Measurements from ENCODE around the gene GOLT1A.

Gene GOLT1A

DNA sequence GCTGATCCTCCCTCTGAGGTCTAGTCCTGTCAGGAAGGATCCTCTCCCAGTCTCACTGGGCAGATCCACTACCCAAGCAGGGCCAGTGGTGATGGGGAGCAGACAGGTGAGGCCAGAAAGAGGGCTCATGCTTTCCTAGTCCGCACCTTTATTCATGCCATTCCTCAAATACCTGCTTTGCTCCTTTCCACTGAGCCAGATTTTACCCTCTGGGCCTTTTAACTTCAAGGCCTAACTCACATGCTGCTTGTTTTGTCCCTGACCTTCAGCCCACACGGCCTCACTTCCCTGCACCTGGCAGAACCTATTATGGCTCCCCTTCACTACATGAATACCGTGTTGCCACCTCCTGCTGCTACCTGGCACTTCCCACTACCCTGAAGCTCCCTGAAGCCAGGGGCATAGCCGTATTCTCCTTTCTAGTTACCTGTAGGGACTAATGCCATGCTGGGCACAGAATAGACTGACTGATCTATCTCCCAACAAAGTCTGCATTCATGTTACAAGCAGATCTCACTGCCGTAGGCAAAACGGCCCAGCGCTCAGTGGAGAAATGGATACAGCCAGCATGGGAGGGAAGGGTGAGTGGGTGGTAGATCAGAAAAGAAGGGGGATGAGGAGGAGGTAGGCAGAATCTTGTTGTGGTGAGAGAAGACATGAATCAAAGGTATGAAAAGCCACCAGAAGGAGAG, 36.1 kb upstream of the GOLT1A start:
- no peak for DNase-seq (ENCODE audit: extremely low spot score)
- TF ChIP-seq CTCF (IDR thresholded peaks at IDR 0.05; ENCODE audit: control extremely low read depth, extremely low read depth, low read depth, missing control alignments): no peak
- POLR2A ChIA-PET: no interaction called here
- CTCF ChIA-PET: no interaction called here

- no peak for TF ChIP-seq CTCF (IDR thresholded peaks at IDR 0.05; ENCODE audit: control extremely low read depth, extremely low read depth, low read depth, missing control alignments)
- no peak for DNase-seq (ENCODE audit: extremely low spot score)
- ChIA-PET CTCF (interaction anchor here (1.3 kb wide), 1 partner anchor 8 kb away, joined by 3 read pairs; no protein-coding TSS in a partner anchor), POLR2A (no interaction called here)
Measured at GRCh38 chr1:204248954-204249353, 35.2 kb upstream of the GOLT1A start.

DNA sequence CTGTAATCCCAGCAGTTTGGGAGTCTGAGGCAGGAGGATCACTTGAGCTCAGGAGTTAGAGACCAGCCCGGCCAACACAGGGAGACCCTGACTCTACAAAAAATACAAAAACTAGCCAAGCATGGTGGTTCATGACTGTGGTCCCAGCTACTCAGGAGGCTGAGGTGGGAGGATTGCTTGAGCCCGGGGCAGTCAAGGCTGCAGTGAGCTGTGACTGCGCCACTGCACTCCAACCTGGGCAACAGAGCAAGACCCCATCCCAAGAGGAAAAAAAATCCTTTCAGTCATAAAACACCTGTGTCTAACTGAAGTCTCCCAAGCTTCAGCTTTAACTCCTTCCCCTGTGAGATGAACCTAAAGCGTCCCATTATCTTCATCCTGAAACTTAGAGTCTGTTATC, 33.1 kb upstream of the GOLT1A start:
- TF ChIP-seq CTCF (IDR thresholded peaks at IDR 0.05; ENCODE audit: control extremely low read depth, extremely low read depth, low read depth, missing control alignments): no peak
- ChIA-PET POLR2A (no interaction called here), CTCF (interaction anchor here (0.8 to 1.4 kb wide), 3 partner anchors 12 to 84 kb away, joined by 3 to 4 read pairs (median 3); no protein-coding TSS in a partner anchor)
- no peak for DNase-seq (ENCODE audit: extremely low spot score)

DNA sequence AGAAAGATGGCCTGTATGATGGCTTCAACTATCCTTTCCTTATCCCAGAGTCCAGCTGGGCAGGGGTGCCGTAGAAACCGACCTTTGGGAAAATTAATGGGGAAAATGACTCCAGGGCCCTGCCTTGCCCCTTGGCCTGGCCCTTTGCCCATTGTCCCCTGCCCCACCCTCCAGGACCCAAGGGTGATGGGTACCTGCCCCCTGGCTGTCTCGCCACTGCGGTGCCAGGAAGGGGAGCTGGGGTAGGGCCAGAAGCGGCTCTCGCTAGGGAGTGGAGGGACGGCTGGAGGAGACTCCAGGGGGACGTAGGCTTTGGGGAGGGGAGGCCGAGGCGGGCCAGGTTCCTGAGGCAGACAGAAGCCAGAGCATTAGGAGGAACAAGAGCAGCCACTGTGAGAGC, 29.1 kb upstream of the GOLT1A start:
- ChIA-PET CTCF (interaction anchor here (1.9 kb wide), 1 partner anchor 36 kb away, joined by 5 read pairs; no protein-coding TSS in a partner anchor), POLR2A (no interaction called here)
- DNase-seq (ENCODE audit: extremely low spot score): no peak
- TF ChIP-seq CTCF (IDR thresholded peaks at IDR 0.05; ENCODE audit: control extremely low read depth, extremely low read depth, low read depth, missing control alignments): no peak

- no peak for DNase-seq (ENCODE audit: extremely low spot score)
- ChIA-PET CTCF (interaction anchor here (1.9 kb wide), 1 partner anchor 35 kb away, joined by 5 read pairs; no protein-coding TSS in a partner anchor), POLR2A (no interaction called here)
- no peak for TF ChIP-seq CTCF (IDR thresholded peaks at IDR 0.05; ENCODE audit: control extremely low read depth, extremely low read depth, low read depth, missing control alignments)
Measured at GRCh38 chr1:204241914-204242313, 28.1 kb upstream of the GOLT1A start.

- ChIA-PET CTCF (interaction anchor here (0.6 to 1.9 kb wide), 2 partner anchors 12 to 34 kb away, joined by 3 to 5 read pairs; no protein-coding TSS in a partner anchor), POLR2A (no interaction called here)
- TF ChIP-seq CTCF (IDR thresholded peaks at IDR 0.05; ENCODE audit: control extremely low read depth, extremely low read depth, low read depth, missing control alignments): no peak
Measured at GRCh38 chr1:204241050-204241449, 27.3 kb upstream of the GOLT1A start.

More at GRCh38 chr1:204241050-204241449, 27.3 kb upstream of the GOLT1A start:
- no peak for DNase-seq (ENCODE audit: extremely low spot score)
